Measurements from ENCODE around the gene TTC33.

DNA sequence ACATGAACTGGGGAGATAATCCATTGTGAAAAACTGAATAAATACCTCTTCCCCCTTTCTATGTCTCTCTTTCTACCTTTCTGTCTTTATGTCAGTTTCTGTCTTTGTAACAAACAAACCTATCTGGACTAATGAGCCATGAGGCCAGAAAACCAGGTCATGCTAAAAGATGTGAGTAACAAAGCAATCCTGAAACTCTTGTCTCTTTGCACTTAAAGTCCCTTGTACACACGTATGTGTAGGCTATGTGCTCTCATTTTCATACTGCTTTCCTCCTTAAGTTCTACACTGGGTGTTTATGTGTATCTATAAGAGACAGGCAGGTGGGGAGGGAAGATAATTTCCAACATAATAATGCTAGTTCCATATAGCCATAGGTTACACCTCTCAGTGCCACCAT, 199.9 kb downstream of the TTC33 start:
- TF ChIP-seq SPI1 (IDR thresholded peaks at IDR 0.05; ENCODE audit: low read depth, low read length) (no peak), POLR2AphosphoS5 (IDR thresholded peaks at IDR 0.05; ENCODE audit: low read depth, low read length) (no peak)

Measured in GM12891 (cell line).